Measurements from ENCODE around the gene DIS3L2.

DIS3L2 gene

GRCh38 chr2:232339121-232340081 is 377.9 kb downstream of the DIS3L2 start:
- Histone ChIP-seq H3K27me3 (replicated peaks; ENCODE audit: control insufficient read depth, insufficient read depth, low read length) (no peaks in the 10 kb centered on the region), H3K36me3 (ENCODE audit: control insufficient read depth, insufficient read depth, low read length) (peaks cover 1% of the 10 kb centered on the region), H3K4me3 (replicated peaks; ENCODE audit: low read depth, low read length) (no peak overlapping the region)
- no peak for TF ChIP-seq CTCF (IDR thresholded peaks at IDR 0.05; ENCODE audit: insufficient read depth, low read length, poor library complexity, severe bottlenecking)
- no peak for DNase-seq (ENCODE audit: extremely low read depth, insufficient read length)

- H3K27me3 ChIP-seq (replicated peaks; ENCODE audit: control insufficient read depth, insufficient read depth, low read length) = no peaks in the 10 kb centered on the region
- TF ChIP-seq CTCF (IDR thresholded peaks at IDR 0.05; ENCODE audit: insufficient read depth, low read length, poor library complexity, severe bottlenecking) = no peak
- H3K4me3 ChIP-seq (replicated peaks; ENCODE audit: low read depth, low read length) = no peak overlapping the region
- peaks cover 1% of the 10 kb centered on the region for H3K36me3 ChIP-seq (ENCODE audit: control insufficient read depth, insufficient read depth, low read length)
- no peak for DNase-seq (ENCODE audit: extremely low read depth, insufficient read length)
Observed at GRCh38 chr2:232340171-232340935, 378.8 kb downstream of the DIS3L2 start.

GRCh38 chr2:232341061-232341738 is 379.7 kb downstream of the DIS3L2 start:
- H3K36me3 ChIP-seq (ENCODE audit: control insufficient read depth, insufficient read depth, low read length) = no peaks in the 10 kb centered on the region; the same call in 1 of the 2 replicates
- no peak overlapping the region for H3K4me3 ChIP-seq (replicated peaks; ENCODE audit: low read depth, low read length)
- H3K27me3 ChIP-seq (replicated peaks; ENCODE audit: control insufficient read depth, insufficient read depth, low read length) = no peaks in the 10 kb centered on the region
- no peak for TF ChIP-seq CTCF (IDR thresholded peaks at IDR 0.05; ENCODE audit: insufficient read depth, low read length, poor library complexity, severe bottlenecking)
- DNase-seq (ENCODE audit: extremely low read depth, insufficient read length) = no peak

DNA sequence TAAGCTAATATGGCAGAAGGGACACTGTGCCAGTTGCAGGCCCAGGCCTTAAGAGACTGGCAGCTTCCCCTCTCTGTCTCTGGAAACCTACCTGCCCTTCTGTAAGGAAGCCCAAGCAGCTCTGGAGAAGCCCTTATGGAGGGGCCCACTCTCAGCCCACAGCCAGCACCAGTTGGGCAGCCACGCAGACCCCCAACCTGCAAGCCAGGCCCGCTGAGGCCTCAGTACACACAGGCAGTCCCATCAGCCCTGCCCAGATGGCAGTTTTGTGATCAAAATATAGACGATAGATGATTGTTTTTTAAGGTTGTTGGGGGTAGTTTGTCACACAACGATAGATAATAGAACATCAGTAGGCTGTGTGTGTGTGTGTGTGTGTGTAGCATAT is 380.2 kb downstream of the DIS3L2 start:
- H3K27me3 ChIP-seq (replicated peaks; ENCODE audit: control insufficient read depth, insufficient read depth, low read length) = no peaks in the 10 kb centered on the region
- DNase-seq (ENCODE audit: extremely low read depth, insufficient read length) = no peak
- H3K36me3 ChIP-seq (ENCODE audit: control insufficient read depth, insufficient read depth, low read length) = no peaks in the 10 kb centered on the region; the same call in 1 of the 2 replicates
- TF ChIP-seq CTCF (IDR thresholded peaks at IDR 0.05; ENCODE audit: insufficient read depth, low read length, poor library complexity, severe bottlenecking) = no peak
- no peak overlapping the region for H3K4me3 ChIP-seq (replicated peaks; ENCODE audit: low read depth, low read length)

DNA sequence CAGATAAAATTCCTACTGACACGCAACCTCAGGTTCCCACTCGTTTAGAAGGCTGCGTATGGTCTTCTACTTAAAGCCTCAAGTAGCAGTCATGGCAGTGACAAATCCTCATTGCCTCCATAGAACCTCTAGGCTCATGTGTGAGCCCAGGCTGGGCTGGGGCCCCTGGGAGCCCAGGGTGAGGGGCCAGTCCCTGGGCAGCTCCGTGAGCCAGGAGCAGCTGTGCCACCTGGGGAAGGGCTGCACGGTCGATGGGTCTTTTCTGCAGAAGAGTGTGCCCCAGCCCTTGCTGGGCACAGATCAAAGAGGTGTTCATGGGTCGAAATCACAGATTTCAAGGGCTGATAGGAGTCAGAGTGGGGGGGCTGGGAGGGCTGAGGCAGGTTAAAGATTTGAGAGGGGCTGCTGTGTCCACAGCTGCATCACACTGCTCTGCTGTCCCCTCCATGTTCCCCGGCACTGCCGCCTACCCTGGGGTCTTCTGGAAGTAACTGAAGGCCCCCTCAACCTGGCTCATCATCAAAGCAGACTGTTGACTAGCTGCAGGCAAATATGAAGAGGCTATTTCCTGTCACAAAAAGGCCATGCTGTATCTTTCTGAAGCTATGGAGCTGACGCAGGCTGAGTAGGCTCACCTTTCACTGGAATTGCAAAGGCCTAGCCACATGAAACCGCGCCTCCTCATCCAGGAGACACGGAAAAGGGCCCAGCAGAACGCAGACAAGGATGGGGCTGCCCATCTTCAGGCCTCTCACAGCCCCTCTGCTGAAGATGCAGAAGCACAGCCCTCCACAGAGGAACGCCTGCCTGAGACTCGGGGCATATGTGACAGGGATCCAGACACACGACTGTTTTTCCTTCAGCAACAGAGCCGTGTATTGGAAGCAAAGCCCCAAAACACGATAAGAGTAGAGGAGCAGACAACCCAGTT is 381.4 kb downstream of the DIS3L2 start:
- H3K36me3 ChIP-seq (ENCODE audit: control insufficient read depth, insufficient read depth, low read length) = no peaks in the 10 kb centered on the region
- no peak overlapping the region for H3K4me3 ChIP-seq (replicated peaks; ENCODE audit: low read depth, low read length)
- H3K27me3 ChIP-seq (replicated peaks; ENCODE audit: control insufficient read depth, insufficient read depth, low read length) = no peaks in the 10 kb centered on the region
- no peak for TF ChIP-seq CTCF (IDR thresholded peaks at IDR 0.05; ENCODE audit: insufficient read depth, low read length, poor library complexity, severe bottlenecking)
- no peak for DNase-seq (ENCODE audit: extremely low read depth, insufficient read length)

All from GM06990 (cell line).